Left cardiac atrium (tissue), 4 donors: ENCODE measurements around the gene PLEKHH2. TPM values are rescaled to one million over a fixed set of nuclear protein-coding genes. Genes with fewer than 3 reads are reported as not detected.
A peak's percentile ranks its signal among the peaks of the same experiment; 100 is the strongest.
"Not testable (repeated sequence)": the region's sequence is repeated elsewhere in the genome, so short reads cannot be mapped to it uniquely, and the experiment has no call there.

Experiments
- ATAC-seq, 2 donors: fragments of 200-7000 bp; cut with Tn5 transposase; one replicate each; pipeline ENCODE4 v1.9.1; 2020; ENCODE audit warnings: mild to moderate bottlenecking in 2 of 2, moderate library complexity in 2 of 2
- DNase-seq: peaks from one replicate; pipeline ENCODE4 v3.0.0-alpha.2; 2020
- intact Hi-C, 2 donors: fragments of 100-400 bp; cut with DNase I; formaldehyde crosslinking; loops; one replicate each; pipeline versions ENCODE4 v1.14.1 to v1.15.1; 2022 to 2023
- long read RNA-seq: library from polyadenylated mRNA; unstranded; transcript quantifications from one replicate; pipeline ENCODE4 v2.0.0, GENCODE V29; 2021
- total RNA-seq, 2 donors: library from RNA; stranded (reverse); fragmentation: NEBNext Ultra II Directional; extraction: Animal tissue kit (Norgen Biotek cat#: 25700); gene quantifications; one replicate each; pipeline ENCODE4 v1.2.1, GENCODE V29; 2021
- donor health status: DM: no; HTN: yes; CAD: no.
- donor health status: DM: no; HTN: yes; CAD: no; lungs with severe emphysema.
- donor health status: DM: yes; HTN: yes; CAD: no.
- donor health status: Dilated cardiomyopathy.

Gene PLEKHH2
- 1 to 10 TPM; 3.1 to 5.8 TPM for total RNA-seq
- long read RNA-seq, partial matches to known transcripts: 2 of 4 reads
- long read RNA-seq, other reads (novel, unspliced or antisense): 2 of 4 reads

GRCh38 chr2:43637030-43637803 lies at the start of gene PLEKHH2:
Gene PLEKHH2 (plus strand): TSS chr2:43637260. CDS start chr2:43644674, 7,414 bp downstream.
- peak; percentile 91 for DNase-seq
- intact Hi-C loops: no loop called here
- peak; percentile 99 to 100 for ATAC-seq

- intact Hi-C loops: no loop called here
- DNase-seq (no peak), ATAC-seq (no peak)
These were observed 44.6 kb upstream of the PLEKHH2 start for GRCh38 chr2:43592443-43592842.

- ATAC-seq (no peak), DNase-seq (no peak)
- intact Hi-C loops: no loop called here
These were observed 43.8 kb upstream of the PLEKHH2 start for GRCh38 chr2:43593254-43593653.

GRCh38 chr2:43594875-43595274 lies 42.2 kb upstream of the PLEKHH2 start:
- intact Hi-C loops: no loop called here
- ATAC-seq: no peak
- DNase-seq: no peak

- peak; percentile 100 for ATAC-seq
- intact Hi-C loops: no loop called here
- DNase-seq: peak; percentile 100
These were observed 41.3 kb upstream of the PLEKHH2 start, which contains the start of gene THADA for GRCh38 chr2:43595603-43596412. Gene THADA (minus strand): TSS chr2:43596038. CDS start chr2:43592392, 3,646 bp downstream.

- ATAC-seq, intact Hi-C loops, DNase-seq: not testable (repeated sequence)
These were observed 36.5 kb upstream of the PLEKHH2 start for GRCh38 chr2:43600596-43600995.

GRCh38 chr2:43604674-43605073 lies 32.4 kb upstream of the PLEKHH2 start:
- intact Hi-C loops: no loop called here
- ATAC-seq (no peak), DNase-seq (no peak)

- intact Hi-C loops: no loop called here
These were observed 31.9 kb upstream of the PLEKHH2 start for GRCh38 chr2:43605079-43605655.

GRCh38 chr2:43605851-43606250 lies 31.2 kb upstream of the PLEKHH2 start:
- no peak for ATAC-seq
- intact Hi-C loops: no loop called here
- no peak for DNase-seq

More at GRCh38 chr2:43605079-43605655, 31.9 kb upstream of the PLEKHH2 start:
- no peak for DNase-seq
- ATAC-seq: peak; percentile 51 to 55

- ATAC-seq (peak; percentile 60 to 64), DNase-seq (no peak)
- intact Hi-C loops: no loop called here
These were observed 27.7 kb upstream of the PLEKHH2 start for GRCh38 chr2:43609290-43609918.

GRCh38 chr2:43610361-43610760 lies 26.7 kb upstream of the PLEKHH2 start:
- ATAC-seq (no peak), DNase-seq (no peak)
- intact Hi-C loops: loop anchor here (5.0 to 10.0 kb wide), 4 partner anchors 174 to 284 kb away; no protein-coding TSS in a partner anchor

GRCh38 chr2:43611987-43612894 lies 24.8 kb upstream of the PLEKHH2 start:
- DNase-seq (peak; percentile 65), ATAC-seq (peak; percentile 89 to 96)
- intact Hi-C loops: loop anchor here (5.0 to 10.0 kb wide), 4 partner anchors 173 to 283 kb away; no protein-coding TSS in a partner anchor

GRCh38 chr2:43612944-43613343 lies 24.1 kb upstream of the PLEKHH2 start:
- DNase-seq (no peak), ATAC-seq (no peak)
- intact Hi-C loops: loop anchor here (5.0 to 10.0 kb wide), 4 partner anchors 172 to 282 kb away; no protein-coding TSS in a partner anchor

GRCh38 chr2:43616967-43617680 lies 19.9 kb upstream of the PLEKHH2 start:
- no peak for DNase-seq
- intact Hi-C loops: loop anchor here (10.0 kb wide), 3 partner anchors 168 to 278 kb away; no protein-coding TSS in a partner anchor

GRCh38 chr2:43619511-43619910 lies 17.5 kb upstream of the PLEKHH2 start:
- DNase-seq (no peak), ATAC-seq (no peak)
- intact Hi-C loops: loop anchor here (10.0 kb wide), 3 partner anchors 165 to 275 kb away; no protein-coding TSS in a partner anchor

More at GRCh38 chr2:43616967-43617680, 19.9 kb upstream of the PLEKHH2 start:
- no peak for ATAC-seq

- intact Hi-C loops: no loop called here
- peak in 1 of 2 donors; percentile 58 for ATAC-seq
- peak; percentile 45 for DNase-seq
These were observed 14.1 kb upstream of the PLEKHH2 start for GRCh38 chr2:43622931-43623451.
